Measurements from ENCODE around the gene SF3A1. TPM values are rescaled to one million over a fixed set of nuclear protein-coding genes. Genes with fewer than 3 reads are reported as not detected.

Gene SF3A1
- total RNA-seq, 2 donors from 2014 or later, result 151 to 194 TPM

DNA sequence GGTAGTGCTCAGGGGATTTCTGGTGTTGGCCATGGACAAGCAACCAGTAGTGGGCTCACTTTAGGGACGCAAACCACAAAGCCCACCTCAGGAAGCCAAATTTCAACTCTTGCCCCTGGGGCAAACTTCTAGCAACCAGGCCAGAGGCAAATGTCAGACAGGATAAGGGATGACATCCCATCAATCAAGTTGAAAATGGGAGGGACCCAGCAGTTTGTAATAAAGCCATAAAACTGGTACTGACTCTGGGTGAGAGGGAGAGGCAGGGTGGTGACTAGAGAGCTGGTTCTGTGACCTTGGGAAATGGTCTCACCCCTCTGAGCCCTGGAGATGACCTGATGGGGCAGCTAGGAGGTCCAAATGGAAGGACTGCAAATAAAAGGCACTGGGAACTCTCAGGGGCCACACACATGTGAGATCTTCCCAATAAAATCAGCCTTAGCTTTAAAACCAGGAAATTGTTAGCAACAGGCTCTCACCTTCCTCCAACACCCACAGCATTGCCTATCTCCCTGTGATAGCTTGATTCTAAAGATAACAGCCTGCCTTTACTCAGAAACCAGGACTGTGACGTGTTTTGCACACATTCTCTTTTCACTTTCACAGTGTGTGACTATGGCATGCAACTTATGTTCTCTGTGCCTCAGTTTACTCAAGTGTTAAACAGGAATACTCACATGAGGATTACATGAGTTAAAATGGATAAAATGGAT, 23.5 kb downstream of the SF3A1 start:
- no peaks in the 10 kb centered on the region for H3K27me3 ChIP-seq
- H3K4me1 ChIP-seq, result peaks cover 3% of the 10 kb centered on the region
- TF ChIP-seq, protein P1, sequence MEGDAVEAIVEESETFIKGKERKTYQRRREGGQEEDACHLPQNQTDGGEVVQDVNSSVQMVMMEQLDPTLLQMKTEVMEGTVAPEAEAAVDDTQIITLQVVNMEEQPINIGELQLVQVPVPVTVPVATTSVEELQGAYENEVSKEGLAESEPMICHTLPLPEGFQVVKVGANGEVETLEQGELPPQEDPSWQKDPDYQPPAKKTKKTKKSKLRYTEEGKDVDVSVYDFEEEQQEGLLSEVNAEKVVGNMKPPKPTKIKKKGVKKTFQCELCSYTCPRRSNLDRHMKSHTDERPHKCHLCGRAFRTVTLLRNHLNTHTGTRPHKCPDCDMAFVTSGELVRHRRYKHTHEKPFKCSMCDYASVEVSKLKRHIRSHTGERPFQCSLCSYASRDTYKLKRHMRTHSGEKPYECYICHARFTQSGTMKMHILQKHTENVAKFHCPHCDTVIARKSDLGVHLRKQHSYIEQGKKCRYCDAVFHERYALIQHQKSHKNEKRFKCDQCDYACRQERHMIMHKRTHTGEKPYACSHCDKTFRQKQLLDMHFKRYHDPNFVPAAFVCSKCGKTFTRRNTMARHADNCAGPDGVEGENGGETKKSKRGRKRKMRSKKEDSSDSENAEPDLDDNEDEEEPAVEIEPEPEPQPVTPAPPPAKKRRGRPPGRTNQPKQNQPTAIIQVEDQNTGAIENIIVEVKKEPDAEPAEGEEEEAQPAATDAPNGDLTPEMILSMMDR (IDR thresholded peaks at IDR 0.05), result no peak
- no peaks in the 10 kb centered on the region for H3K9me3 ChIP-seq
- H3K36me3 ChIP-seq, result peaks cover 39% of the 10 kb centered on the region
- H3K4me3 ChIP-seq, result no peak overlapping the region
- peak overlapping the region in 1 of 2 donors; percentile 37 for H3K9ac ChIP-seq (ENCODE audit: low read depth in 2 of 2, low read length in 2 of 2)
- intact Hi-C loops (cut with DNase I), result no loop called here
- H3K27ac ChIP-seq, result peak overlapping the region; percentile 54
- DNase-seq, result peak; percentile 56

DNA sequence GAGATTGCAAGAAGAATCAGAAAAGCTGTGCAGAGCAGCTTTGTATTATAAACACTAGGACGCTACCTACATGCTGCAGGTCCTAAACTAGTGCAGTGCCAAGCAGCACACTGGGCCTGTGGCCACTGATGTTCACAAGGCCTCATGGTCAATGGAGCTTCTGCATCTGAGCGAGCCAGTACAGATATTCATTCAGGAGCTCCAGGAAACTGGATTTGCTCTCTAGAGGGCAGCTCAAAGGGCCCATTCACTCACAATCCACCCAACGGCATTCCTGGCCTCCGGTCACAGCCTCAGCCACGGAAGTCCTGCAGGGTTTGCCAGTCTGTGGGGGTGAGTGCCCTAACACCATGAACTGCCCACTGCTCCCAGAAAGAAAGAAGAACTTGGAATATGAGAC, 24.1 kb downstream of the SF3A1 start:
- peak overlapping the region; percentile 54 for H3K27ac ChIP-seq
- peak overlapping the region in 1 of 2 donors; percentile 37 for H3K9ac ChIP-seq (ENCODE audit: low read depth in 2 of 2, low read length in 2 of 2)
- peaks cover 3% of the 10 kb centered on the region for H3K4me1 ChIP-seq
- TF ChIP-seq, protein P1 (IDR thresholded peaks at IDR 0.05), result no peak
- no peak overlapping the region for H3K4me3 ChIP-seq
- no peaks in the 10 kb centered on the region for H3K27me3 ChIP-seq
- intact Hi-C loops (cut with DNase I), result no loop called here
- no peak for DNase-seq
- no peaks in the 10 kb centered on the region for H3K9me3 ChIP-seq
- peaks cover 33% of the 10 kb centered on the region for H3K36me3 ChIP-seq

DNA sequence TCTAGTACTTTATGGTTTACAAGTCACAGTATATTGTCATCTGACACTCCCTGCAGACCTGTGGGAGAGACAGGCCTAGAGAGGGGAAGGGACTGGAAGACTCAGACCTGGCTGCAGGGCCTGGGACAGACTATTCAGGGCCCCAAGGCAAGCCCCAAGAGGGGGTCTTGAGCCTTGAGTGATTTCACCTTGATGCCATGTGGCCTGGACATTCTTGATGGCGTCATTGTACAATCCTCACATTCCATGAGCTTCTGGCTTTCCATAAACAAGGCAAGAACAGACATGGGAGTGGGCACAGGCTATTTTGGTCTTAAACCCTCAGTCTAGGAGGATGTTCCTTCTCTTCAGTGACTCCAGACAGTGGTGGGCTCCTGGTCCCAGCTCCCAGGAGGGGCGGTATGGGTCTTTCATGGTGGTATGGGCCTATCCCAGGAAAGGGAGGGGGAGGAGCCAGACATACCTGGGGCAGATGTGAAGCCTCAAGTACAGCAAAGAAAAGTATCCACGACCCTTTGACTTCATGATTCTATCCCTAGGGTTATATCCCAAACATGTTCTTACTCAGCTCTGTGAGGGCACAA, 28.1 kb downstream of the SF3A1 start:
- H3K9ac ChIP-seq (ENCODE audit: low read depth in 2 of 2, low read length in 2 of 2), result peak overlapping the region; percentile 9 to 26
- no peaks in the 10 kb centered on the region for H3K27me3 ChIP-seq
- no peak for DNase-seq

DNA sequence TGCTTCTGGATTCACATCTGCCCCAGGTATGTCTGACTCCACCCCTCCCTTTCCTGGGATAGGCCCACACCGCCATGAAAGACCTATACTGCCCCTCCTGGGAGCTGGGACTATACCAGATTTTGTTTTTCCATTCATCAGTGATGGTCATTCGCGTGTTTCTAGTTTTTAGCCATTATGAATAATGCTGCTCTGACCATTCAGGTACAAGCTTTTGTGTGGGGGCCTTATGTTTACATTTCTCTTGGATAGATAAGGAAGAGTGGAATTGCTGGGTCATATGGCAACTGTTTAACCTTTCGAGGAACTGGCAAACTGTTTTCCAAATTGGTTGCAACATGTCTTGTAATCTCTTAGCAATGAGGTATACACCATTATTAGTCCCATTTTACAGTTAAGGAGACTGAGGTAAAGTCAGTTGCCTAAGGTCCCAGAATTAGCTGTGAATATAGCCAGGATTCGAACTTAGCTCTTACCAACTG, 28.8 kb downstream of the SF3A1 start:
- peaks cover 7% of the 10 kb centered on the region for H3K4me1 ChIP-seq
- H3K9ac ChIP-seq (ENCODE audit: low read depth in 2 of 2, low read length in 2 of 2), result peak overlapping the region in 1 of 2 donors; percentile 84
- no peak overlapping the region for H3K4me3 ChIP-seq
- no peaks in the 10 kb centered on the region for H3K9me3 ChIP-seq
- TF ChIP-seq, protein P1 (IDR thresholded peaks at IDR 0.05), result peak; percentile 21
- no peaks in the 10 kb centered on the region for H3K27me3 ChIP-seq
- H3K27ac ChIP-seq, result peak overlapping the region; percentile 84
- H3K36me3 ChIP-seq, result no peaks in the 10 kb centered on the region
- intact Hi-C loops (cut with DNase I), result no loop called here
- peak; percentile 62 for DNase-seq

More for the DNA sequence above, 28.1 kb downstream of the SF3A1 start:
- H3K4me1 ChIP-seq, result peaks cover 7% of the 10 kb centered on the region
- H3K4me3 ChIP-seq, result no peak overlapping the region
- H3K27ac ChIP-seq, result peak overlapping the region; percentile 84
- intact Hi-C loops (cut with DNase I), result no loop called here
- TF ChIP-seq, protein P1 (IDR thresholded peaks at IDR 0.05), result no peak
- no peaks in the 10 kb centered on the region for H3K9me3 ChIP-seq
- H3K36me3 ChIP-seq, result peaks cover under 1% of the 10 kb centered on the region

DNA sequence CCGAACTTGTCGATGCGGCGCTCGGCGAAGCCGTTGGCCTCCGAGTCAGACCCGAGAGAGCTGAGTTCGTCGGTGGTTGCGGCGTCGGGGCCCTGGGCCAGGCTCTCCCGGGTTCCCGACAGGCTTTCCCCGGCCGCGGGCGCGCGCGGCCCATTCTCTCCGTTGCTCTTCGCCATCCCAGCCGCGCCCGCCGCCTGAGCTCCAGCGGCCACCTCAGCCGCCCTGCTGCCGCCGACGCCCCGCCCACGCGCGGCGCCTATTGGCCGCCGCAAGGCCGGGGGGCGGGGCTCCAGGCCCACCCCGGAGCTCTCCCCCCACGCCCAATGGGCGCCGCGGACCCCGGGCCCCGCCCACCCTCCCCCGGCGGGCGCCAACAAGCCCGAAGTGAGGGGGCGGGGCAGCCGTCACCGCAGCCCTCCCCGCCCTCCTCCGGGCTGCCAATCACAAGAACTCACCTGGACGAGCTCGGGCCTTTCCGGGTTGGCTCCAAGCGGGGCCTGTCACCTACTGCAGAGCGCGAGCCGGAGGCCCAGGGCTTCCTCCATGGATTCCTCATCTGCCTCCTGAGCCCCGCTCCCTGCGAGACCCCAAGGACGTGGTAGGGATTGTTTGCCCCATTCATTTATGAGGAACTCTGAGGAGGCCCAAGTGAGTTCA, 29.9 kb downstream of the SF3A1 start, which contains the start of gene TBC1D10A:
TSS of gene TBC1D10A (minus strand) at position 236 of the 657 bp plus-strand sequence. CDS start at position 176, 60 bp downstream.
- Histone ChIP-seq H3K27ac (peak within 1 kb of the TSS; percentile 87), H3K36me3 (no peaks in the 10 kb centered on the region), H3K9ac (ENCODE audit: low read depth in 2 of 2, low read length in 2 of 2) (peak within 1 kb of the TSS; percentile 82 to 94), H3K27me3 (no peaks in the 10 kb centered on the region), H3K4me1 (peaks cover 7% of the 10 kb centered on the region), H3K4me3 (peak within 1 kb of the TSS; percentile 93), H3K9me3 (no peaks in the 10 kb centered on the region)
- TF ChIP-seq, protein P1 (IDR thresholded peaks at IDR 0.05), result no peak
- intact Hi-C loops (cut with DNase I), result no loop called here
- peak; percentile 95 for DNase-seq
